Measurements from ENCODE around the gene PPM1N. TPM values are rescaled to one million over a fixed set of nuclear protein-coding genes. Genes with fewer than 3 reads are reported as not detected.

PPM1N gene
- total and polyA plus RNA-seq, 2 of the 13 experiments (the other 11 are each of a cell fraction or from before 2014, with no cell fraction given), result 0.31 to 1.8 TPM

DNA sequence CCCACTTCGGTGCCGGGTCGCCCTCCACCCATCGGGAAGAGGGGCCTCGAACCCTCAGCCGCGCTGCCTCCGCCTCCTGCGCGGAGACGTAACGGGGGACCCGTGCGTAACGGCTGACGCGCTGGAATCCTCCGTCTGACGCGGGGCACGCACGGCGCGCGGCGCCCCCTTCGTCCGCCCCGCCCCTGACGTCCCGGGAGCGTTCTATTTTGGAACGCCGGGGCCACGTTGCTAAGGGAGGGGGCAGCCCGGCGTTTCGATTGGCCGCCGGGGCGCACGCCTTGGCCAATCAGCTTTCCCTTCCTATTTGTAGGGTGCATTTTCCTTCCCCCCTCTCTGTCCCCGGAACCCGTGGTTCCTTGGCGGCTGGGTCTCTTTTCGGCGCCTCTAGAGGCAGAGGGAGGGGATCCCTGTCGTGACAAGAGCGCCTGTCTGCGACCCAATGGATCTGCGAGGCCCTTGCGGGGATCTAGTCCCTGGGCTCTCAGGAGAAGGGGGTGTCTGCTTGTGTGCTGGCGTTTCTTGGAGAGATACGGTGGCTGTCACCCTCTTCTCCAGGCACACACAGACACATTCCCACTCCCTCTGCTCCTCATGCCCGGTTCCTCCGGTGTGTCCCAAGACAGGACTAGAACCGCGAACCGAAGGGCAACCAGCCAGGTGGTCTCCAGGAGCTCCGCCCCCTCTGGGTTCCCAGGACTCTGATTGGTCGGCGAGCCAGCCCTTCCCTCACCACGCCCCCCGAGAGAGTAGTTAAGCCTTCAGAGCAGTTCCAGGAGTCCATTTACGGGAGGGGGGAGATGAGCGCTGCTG lies 28.9 kb upstream of the PPM1N start (continued):
- TF ChIP-seq HHEX (CRISPR knock-in tag; IDR thresholded peaks at IDR 0.05) (no peak), FIP1L1 (IDR thresholded peaks at IDR 0.05; ENCODE audit: borderline replicate concordance, insufficient read depth, low read depth, low read length) (no peak), ATF1 (CRISPR knock-in tag; IDR thresholded peaks at IDR 0.05) (peak; percentile 85), FOXO1 (CRISPR knock-in tag; IDR thresholded peaks at IDR 0.05) (no peak; the same call in 1 of the 2 replicates), MAFG (CRISPR knock-in tag; IDR thresholded peaks at IDR 0.05) (no peak), ZNF747 (CRISPR knock-in tag; IDR thresholded peaks at IDR 0.05; ENCODE audit: borderline replicate concordance) (peak; percentile 68), MAZ (IDR thresholded peaks at IDR 0.05; ENCODE audit: borderline replicate concordance, low read depth, low read length) (peak; percentile 83), MAZ (CRISPR knock-in tag; IDR thresholded peaks at IDR 0.05; ENCODE audit: low read depth) (peak; percentile 86), REPIN1 (CRISPR knock-in tag; IDR thresholded peaks at IDR 0.05; ENCODE audit: borderline replicate concordance, low read depth) (no peak; the same call in 1 of the 2 replicates), ZNF644 (CRISPR knock-in tag; IDR thresholded peaks at IDR 0.05; ENCODE audit: low read depth) (no peak), ZSCAN29 (CRISPR knock-in tag; conservative IDR thresholded peaks at IDR 0.05) (no peak), ZNF557 (CRISPR knock-in tag; IDR thresholded peaks at IDR 0.05) (no peak), SMAD3 (CRISPR knock-in tag; IDR thresholded peaks at IDR 0.05) (no peak), DPF2 (CRISPR knock-in tag; IDR thresholded peaks at IDR 0.05; ENCODE audit: borderline replicate concordance, low read depth) (no peak), RCOR2 (CRISPR knock-in tag; IDR thresholded peaks at IDR 0.05) (no peak), ELF3 (CRISPR knock-in tag; IDR thresholded peaks at IDR 0.05) (no peak), ZNF331 (CRISPR knock-in tag; IDR thresholded peaks at IDR 0.05) (0 out of 2 replicates have a peak, but pooled peaks have one; percentile 17), ZNF124 (CRISPR knock-in tag; IDR thresholded peaks at IDR 0.05) (no peak), NFKB2 (CRISPR knock-in tag; IDR thresholded peaks at IDR 0.05; ENCODE audit: borderline replicate concordance) (no peak)
- TF ChIP-seq, protein P1, sequence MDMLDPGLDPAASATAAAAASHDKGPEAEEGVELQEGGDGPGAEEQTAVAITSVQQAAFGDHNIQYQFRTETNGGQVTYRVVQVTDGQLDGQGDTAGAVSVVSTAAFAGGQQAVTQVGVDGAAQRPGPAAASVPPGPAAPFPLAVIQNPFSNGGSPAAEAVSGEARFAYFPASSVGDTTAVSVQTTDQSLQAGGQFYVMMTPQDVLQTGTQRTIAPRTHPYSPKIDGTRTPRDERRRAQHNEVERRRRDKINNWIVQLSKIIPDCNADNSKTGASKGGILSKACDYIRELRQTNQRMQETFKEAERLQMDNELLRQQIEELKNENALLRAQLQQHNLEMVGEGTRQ (IDR thresholded peaks at IDR 0.05; ENCODE audit: low read depth, low read length), result no peak
- TF ChIP-seq, protein P1 (CRISPR knock-in tag; IDR thresholded peaks at IDR 0.05; ENCODE audit: borderline replicate concordance), result peak; percentile 79; the same call in 1 of the 2 replicates
- TF ChIP-seq, protein P2, sequence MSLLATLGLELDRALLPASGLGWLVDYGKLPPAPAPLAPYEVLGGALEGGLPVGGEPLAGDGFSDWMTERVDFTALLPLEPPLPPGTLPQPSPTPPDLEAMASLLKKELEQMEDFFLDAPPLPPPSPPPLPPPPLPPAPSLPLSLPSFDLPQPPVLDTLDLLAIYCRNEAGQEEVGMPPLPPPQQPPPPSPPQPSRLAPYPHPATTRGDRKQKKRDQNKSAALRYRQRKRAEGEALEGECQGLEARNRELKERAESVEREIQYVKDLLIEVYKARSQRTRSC (CRISPR knock-in tag; IDR thresholded peaks at IDR 0.05; ENCODE audit: low read depth), result no peak
- TF ChIP-seq, protein P3, sequence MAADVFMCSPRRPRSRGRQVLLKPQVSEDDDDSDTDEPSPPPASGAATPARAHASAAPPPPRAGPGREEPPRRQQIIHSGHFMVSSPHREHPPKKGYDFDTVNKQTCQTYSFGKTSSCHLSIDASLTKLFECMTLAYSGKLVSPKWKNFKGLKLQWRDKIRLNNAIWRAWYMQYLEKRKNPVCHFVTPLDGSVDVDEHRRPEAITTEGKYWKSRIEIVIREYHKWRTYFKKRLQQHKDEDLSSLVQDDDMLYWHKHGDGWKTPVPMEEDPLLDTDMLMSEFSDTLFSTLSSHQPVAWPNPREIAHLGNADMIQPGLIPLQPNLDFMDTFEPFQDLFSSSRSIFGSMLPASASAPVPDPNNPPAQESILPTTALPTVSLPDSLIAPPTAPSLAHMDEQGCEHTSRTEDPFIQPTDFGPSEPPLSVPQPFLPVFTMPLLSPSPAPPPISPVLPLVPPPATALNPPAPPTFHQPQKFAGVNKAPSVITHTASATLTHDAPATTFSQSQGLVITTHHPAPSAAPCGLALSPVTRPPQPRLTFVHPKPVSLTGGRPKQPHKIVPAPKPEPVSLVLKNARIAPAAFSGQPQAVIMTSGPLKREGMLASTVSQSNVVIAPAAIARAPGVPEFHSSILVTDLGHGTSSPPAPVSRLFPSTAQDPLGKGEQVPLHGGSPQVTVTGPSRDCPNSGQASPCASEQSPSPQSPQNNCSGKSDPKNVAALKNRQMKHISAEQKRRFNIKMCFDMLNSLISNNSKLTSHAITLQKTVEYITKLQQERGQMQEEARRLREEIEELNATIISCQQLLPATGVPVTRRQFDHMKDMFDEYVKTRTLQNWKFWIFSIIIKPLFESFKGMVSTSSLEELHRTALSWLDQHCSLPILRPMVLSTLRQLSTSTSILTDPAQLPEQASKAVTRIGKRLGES (CRISPR knock-in tag; IDR thresholded peaks at IDR 0.05; ENCODE audit: borderline replicate concordance), result no peak
- TF ChIP-seq, protein P4, sequence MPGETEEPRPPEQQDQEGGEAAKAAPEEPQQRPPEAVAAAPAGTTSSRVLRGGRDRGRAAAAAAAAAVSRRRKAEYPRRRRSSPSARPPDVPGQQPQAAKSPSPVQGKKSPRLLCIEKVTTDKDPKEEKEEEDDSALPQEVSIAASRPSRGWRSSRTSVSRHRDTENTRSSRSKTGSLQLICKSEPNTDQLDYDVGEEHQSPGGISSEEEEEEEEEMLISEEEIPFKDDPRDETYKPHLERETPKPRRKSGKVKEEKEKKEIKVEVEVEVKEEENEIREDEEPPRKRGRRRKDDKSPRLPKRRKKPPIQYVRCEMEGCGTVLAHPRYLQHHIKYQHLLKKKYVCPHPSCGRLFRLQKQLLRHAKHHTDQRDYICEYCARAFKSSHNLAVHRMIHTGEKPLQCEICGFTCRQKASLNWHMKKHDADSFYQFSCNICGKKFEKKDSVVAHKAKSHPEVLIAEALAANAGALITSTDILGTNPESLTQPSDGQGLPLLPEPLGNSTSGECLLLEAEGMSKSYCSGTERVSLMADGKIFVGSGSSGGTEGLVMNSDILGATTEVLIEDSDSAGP (CRISPR knock-in tag; IDR thresholded peaks at IDR 0.05; ENCODE audit: borderline replicate concordance), result peak; percentile 78
